Measurements from ENCODE around the gene SNX25.

GRCh38 chr4:185202984-185203485 lies 6.4 kb upstream of the SNX25 start:
- TF ChIP-seq ZBTB10 (tag by site-specific recombination; IDR thresholded peaks at IDR 0.05) (no peak), ZNF621 (tag by site-specific recombination; IDR thresholded peaks at IDR 0.05) (no peak), CTCF (tag by site-specific recombination; IDR thresholded peaks at IDR 0.05) (no peak), PBX3 (CRISPR knock-in tag; IDR thresholded peaks at IDR 0.05) (no peak), ZFP37 (tag by site-specific recombination; IDR thresholded peaks at IDR 0.05) (no peak), ZBTB49 (tag by site-specific recombination; IDR thresholded peaks at IDR 0.05; ENCODE audit: low read depth) (no peak), ZNF394 (tag by site-specific recombination; IDR thresholded peaks at IDR 0.05; ENCODE audit: borderline replicate concordance) (no peak), ZEB2 (tag by site-specific recombination; IDR thresholded peaks at IDR 0.05) (no peak), HOXD13 (CRISPR knock-in tag; IDR thresholded peaks at IDR 0.05; ENCODE audit: borderline replicate concordance) (no peak), ZNF843 (tag by site-specific recombination; IDR thresholded peaks at IDR 0.05) (no peak), ZNF501 (tag by site-specific recombination; IDR thresholded peaks at IDR 0.05) (no peak), REPIN1 (tag by site-specific recombination; IDR thresholded peaks at IDR 0.05; ENCODE audit: low read depth) (no peak), ZNF391 (tag by site-specific recombination; IDR thresholded peaks at IDR 0.05; ENCODE audit: borderline replicate concordance, low read depth) (no peak), ZNF280D (tag by site-specific recombination; IDR thresholded peaks at IDR 0.05) (no peak)
